Ovary (tissue), 9 donors: ENCODE results near the gene IL2. TPM values are rescaled to one million over a fixed set of nuclear protein-coding genes. Genes with fewer than 3 reads are reported as not detected.

ENCODE experiments used
- DNase-seq, 5 donors: peaks; one replicate each; pipeline ENCODE4 v3.0.0-alpha.2; 2019 to 2020
- H3K27ac ChIP-seq, 2 donors: fragments of 200-600 bp; one replicate each; pipeline versions ENCODE4 v1.5.1 to v1.8.0; 2019 to 2022
- H3K27me3 ChIP-seq: fragments of 200-600 bp; one replicate; pipeline ENCODE4 v1.8.0; 2022
- H3K36me3 ChIP-seq: fragments of 200-600 bp; sonication (generic); one replicate; pipeline ENCODE4 v1.5.1; 2019
- H3K4me1 ChIP-seq: one replicate; pipeline ENCODE4 v1.8.1; 2013; ENCODE audit warnings: mild to moderate bottlenecking, moderate library complexity; ENCODE audit not compliant: insufficient read depth
- H3K4me3 ChIP-seq: fragments of 200-600 bp; sonication (generic); one replicate; pipeline ENCODE4 v1.5.1; 2017
- H3K9me3 ChIP-seq, 2 donors: fragments of 200-600 bp in 1 of 2; sonication (generic) in 1 of 2; one replicate each; pipeline versions ENCODE4 v1.5.1 to v1.8.1; 2013 to 2019; ENCODE audit warnings: mild to moderate bottlenecking in 1 of 2, moderate library complexity in 1 of 2
- EP300 ChIP-seq: sonication (generic); formaldehyde crosslinking; IDR thresholded peaks from one replicate; pipeline ENCODE4 v1.6.1; 2017; ENCODE audit warnings: antibody characterized with exemption
- POLR2A ChIP-seq: fragments of 450-650 bp; IDR thresholded peaks from one replicate; pipeline ENCODE4 v1.6.1; 2017; ENCODE audit warnings: antibody characterized with exemption, mild to moderate bottlenecking, moderate library complexity
- WGBS, 3 donors: extraction: QIAGEN DNeasy Blood & Tissue Kit in 1 of 3; methylation state at CpG; one replicate each; pipeline versions ENCODE4 v1.1.5 to v1.1.7; 2013 to 2017; 5-methylcytosine and 5-hydroxymethylcytosine counted together
- intact Hi-C, 4 donors: fragments of 100-400 bp; cut with DNase I; formaldehyde crosslinking; loops; one replicate each; pipeline versions ENCODE4 v1.11.0 to v1.15.1; 2022 to 2023
- polyA plus RNA-seq, 2 donors: library from polyadenylated mRNA; stranded (reverse); fragments of 200-250 nt in 1 of 2; fragments of 350-450 nt in 1 of 2; fragmentation: Illumina TruSeq in 1 of 2; extraction: RNeasy Lipid Tissue Mini Kit (QIAGEN cat#74804) in 1 of 2; gene quantifications; one replicate each; pipeline ENCODE4 v1.2.3, GENCODE V29; 2013 to 2014
- total RNA-seq, 7 donors: library from RNA; depleted of rRNA in 2 of 7; stranded (reverse); fragments of >200 nt in 2 of 7; fragmentation: NEBNext Ultra II Directional in 3 of 7; extraction: Animal tissue kit (Norgen Biotek cat#: 25700) in 3 of 7; gene quantifications; one replicate each; pipeline versions ENCODE4 v1.1.0 to v1.2.4, GENCODE V29; 2016 to 2023
- TF ChIP-seq, protein P1 (sequence below), 3 donors: fragments of 450-650 bp in 2 of 3; fragments of 200-600 bp in 1 of 3; IDR thresholded peaks; one replicate each; pipeline versions ENCODE4 v1.5.1 to v1.8.0; 2016 to 2022; ENCODE audit warnings: antibody characterized with exemption in 3 of 3, mild to moderate bottlenecking in 1 of 3
- donor health status: DM: no; HTN: no; CAD: no; lungs with moderate emphysema.
- donor health status: DM: no; HTN: no; CAD: no.
- donor health status: Bipolar disorder and iron deficiency.
- donor health status: DM: yes; HTN: yes; CAD: no.
- donor health status: DM: no; HTN: no; CAD: no.
- donor health status: DM: yes; HTN: yes; CAD: no.

The IL2 gene
- total and polyA plus RNA-seq, 9 donors = 2.3 TPM; not detected in 8

DNA sequence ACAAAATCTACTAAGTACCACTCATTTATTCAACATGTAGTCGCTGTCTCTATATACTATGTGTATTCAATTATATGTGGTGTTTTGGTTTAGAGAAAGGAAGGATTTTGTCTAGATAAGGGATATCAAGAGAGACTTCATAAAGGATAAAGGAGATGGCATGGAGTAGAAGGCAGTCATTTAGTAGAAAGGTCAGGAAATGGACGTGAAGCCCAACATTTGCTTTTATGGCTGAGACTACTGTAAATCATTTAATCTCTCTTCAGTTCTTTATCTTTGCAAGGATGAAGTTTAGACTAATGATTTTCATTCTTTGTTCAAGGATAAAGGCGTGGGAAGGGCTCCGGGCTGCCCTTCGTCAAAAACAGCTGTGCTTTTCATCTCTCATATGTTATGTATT, 25.2 kb downstream of the IL2 start:
- TF ChIP-seq, protein P1, sequence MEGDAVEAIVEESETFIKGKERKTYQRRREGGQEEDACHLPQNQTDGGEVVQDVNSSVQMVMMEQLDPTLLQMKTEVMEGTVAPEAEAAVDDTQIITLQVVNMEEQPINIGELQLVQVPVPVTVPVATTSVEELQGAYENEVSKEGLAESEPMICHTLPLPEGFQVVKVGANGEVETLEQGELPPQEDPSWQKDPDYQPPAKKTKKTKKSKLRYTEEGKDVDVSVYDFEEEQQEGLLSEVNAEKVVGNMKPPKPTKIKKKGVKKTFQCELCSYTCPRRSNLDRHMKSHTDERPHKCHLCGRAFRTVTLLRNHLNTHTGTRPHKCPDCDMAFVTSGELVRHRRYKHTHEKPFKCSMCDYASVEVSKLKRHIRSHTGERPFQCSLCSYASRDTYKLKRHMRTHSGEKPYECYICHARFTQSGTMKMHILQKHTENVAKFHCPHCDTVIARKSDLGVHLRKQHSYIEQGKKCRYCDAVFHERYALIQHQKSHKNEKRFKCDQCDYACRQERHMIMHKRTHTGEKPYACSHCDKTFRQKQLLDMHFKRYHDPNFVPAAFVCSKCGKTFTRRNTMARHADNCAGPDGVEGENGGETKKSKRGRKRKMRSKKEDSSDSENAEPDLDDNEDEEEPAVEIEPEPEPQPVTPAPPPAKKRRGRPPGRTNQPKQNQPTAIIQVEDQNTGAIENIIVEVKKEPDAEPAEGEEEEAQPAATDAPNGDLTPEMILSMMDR (IDR thresholded peaks at IDR 0.05) = no peak
- TF ChIP-seq EP300 = no peak
- no peak for TF ChIP-seq POLR2A
- no peak for DNase-seq
- no peaks in the 10 kb centered on the region for H3K27me3 ChIP-seq
- 5 to 11% (median 11%) methylated on average over 5 of the region's 5 CpGs for WGBS, 3 donors
- no peaks in the 10 kb centered on the region for H3K36me3 ChIP-seq
- H3K27ac ChIP-seq = no peak overlapping the region
- H3K9me3 ChIP-seq = no peaks in the 10 kb centered on the region
- H3K4me3 ChIP-seq = no peak overlapping the region
- H3K4me1 ChIP-seq = no peaks in the 10 kb centered on the region
- intact Hi-C loops = no loop called here

DNA sequence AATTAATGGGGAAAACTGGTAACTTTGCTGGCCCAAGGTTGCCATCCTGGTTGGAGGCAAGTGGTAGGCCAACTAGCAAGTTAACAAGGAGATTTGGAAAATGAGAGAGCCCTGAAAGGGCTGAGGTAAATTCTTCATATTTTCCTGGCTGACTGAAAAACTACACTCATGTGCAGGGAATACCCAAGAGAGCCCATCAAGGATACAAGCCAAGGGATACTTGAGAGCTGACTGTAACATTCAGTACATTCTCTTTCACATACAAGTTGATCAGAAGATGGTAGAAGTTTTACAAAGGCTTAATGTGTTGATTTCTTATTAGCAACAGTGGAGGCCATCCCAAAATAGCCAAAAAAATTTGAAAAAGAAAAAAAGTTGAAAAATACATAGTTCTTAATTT, 33.3 kb downstream of the IL2 start:
- Histone ChIP-seq H3K27ac (no peak overlapping the region), H3K36me3 (no peaks in the 10 kb centered on the region), H3K9me3 (no peaks in the 10 kb centered on the region), H3K27me3 (no peaks in the 10 kb centered on the region), H3K4me3 (no peak overlapping the region), H3K4me1 (no peaks in the 10 kb centered on the region)
- intact Hi-C loops = no loop called here
- TF ChIP-seq POLR2A = no peak
- no peak for TF ChIP-seq EP300
- TF ChIP-seq, protein P1 (IDR thresholded peaks at IDR 0.05) = no peak
- DNase-seq = no peak

DNA sequence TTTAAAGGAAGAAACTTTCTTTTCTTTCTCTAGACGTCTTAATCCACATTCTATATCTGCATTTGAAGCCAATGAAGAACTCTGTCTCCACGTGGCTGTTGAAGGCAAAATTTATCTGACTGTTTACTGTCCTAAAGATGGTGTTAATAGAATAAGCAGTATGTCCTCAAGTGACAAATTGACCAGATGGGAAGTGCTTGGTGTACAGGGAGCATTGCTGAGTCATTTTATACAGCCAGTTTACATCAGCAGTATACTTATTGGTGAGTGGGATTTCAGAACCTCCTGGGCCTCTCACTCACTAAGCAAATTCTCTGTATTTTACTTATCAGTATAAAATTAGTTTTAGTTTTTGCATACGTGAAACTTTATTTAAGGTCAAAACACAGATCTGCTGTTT, 44.0 kb downstream of the IL2 start:
- no peaks in the 10 kb centered on the region for H3K9me3 ChIP-seq
- H3K27me3 ChIP-seq = no peaks in the 10 kb centered on the region
- intact Hi-C loops = no loop called here
- DNase-seq = no peak
- no peak overlapping the region for H3K4me3 ChIP-seq
- TF ChIP-seq EP300 (no peak), POLR2A (no peak)
- TF ChIP-seq, protein P1 (IDR thresholded peaks at IDR 0.05) = no peak
- no peaks in the 10 kb centered on the region for H3K36me3 ChIP-seq
- no peaks in the 10 kb centered on the region for H3K4me1 ChIP-seq
- WGBS, 3 donors = 30 to 32% (median 31%) methylated on average over 3 of the region's 3 CpGs
- no peak overlapping the region for H3K27ac ChIP-seq

DNA sequence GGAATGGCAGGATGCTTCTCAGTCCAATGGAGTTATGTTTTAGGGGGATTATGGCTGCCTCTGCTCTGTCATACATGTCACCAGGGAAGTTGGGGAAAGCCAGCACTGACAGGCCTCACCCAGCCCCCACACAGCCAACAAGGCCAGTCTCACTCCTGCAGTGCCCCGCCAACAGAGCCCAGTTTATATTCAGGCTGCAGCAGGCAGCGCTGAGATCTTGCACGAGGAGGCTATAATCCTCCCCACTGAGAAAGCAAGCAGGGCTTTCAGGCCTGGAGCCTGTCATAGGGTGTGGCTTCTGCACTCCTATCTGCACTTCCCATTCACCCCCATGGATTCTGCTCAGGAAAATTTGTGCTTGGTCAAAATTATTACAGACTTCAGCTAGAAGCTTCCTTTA, 52.7 kb downstream of the IL2 start:
- intact Hi-C loops = no loop called here
- WGBS, 3 donors = 49 to 61% (median 51%) methylated on average over 3 of the region's 3 CpGs
- no peaks in the 10 kb centered on the region for H3K9me3 ChIP-seq
- no peak overlapping the region for H3K4me3 ChIP-seq
- H3K27ac ChIP-seq = no peak overlapping the region
- H3K36me3 ChIP-seq = no peaks in the 10 kb centered on the region
- H3K27me3 ChIP-seq = no peaks in the 10 kb centered on the region
- TF ChIP-seq POLR2A = no peak
- no peak for TF ChIP-seq EP300
- TF ChIP-seq, protein P1 (IDR thresholded peaks at IDR 0.05) = no peak
- no peaks in the 10 kb centered on the region for H3K4me1 ChIP-seq
- no peak for DNase-seq

Other genes starting within 250 kb of the IL2 start
- gene ADAD1, start 77.7 kb downstream of the IL2 start, total RNA-seq = not detected
- gene ADAD1, start 77.7 kb downstream of the IL2 start, polyA plus RNA-seq = under 1 TPM in 1 of 2 donors, not detected in 1; 0.33 TPM
- gene IL21, start 164.3 kb upstream of the IL2 start, total RNA-seq = under 1 TPM in 1 of 7 donors, not detected in 6; 0.31 TPM
- gene IL21, start 164.3 kb upstream of the IL2 start, polyA plus RNA-seq = not detected